Fibroblast of lung (primary cell): Measurements from ENCODE around the gene EXOC6B. TPM values are rescaled to one million over a fixed set of nuclear protein-coding genes. Genes with fewer than 3 reads are reported as not detected.

Experiments
- DNase-seq, 2 donors: peaks; one replicate each; pipeline versions ENCODE4 v3.0.0 to v3.0.0-alpha.2; 2010; ENCODE audit warnings: low read depth in 2 of 2
- H2AFZ ChIP-seq: 2 replicates; pipeline ENCODE4 v1.5.1; 2012; ENCODE audit warnings: low read length, control low read depth, inconsistent platforms
- H3K27ac ChIP-seq: 2 replicates; pipeline ENCODE4 v1.5.1; 2011; ENCODE audit warnings: low read length, control low read depth; ENCODE audit not compliant: insufficient read depth
- H3K27me3 ChIP-seq: 2 replicates; pipeline ENCODE4 v1.5.1; 2011; ENCODE audit warnings: mild to moderate bottlenecking, low read length; ENCODE audit not compliant: control insufficient read depth, insufficient read depth
- H3K36me3 ChIP-seq: 2 replicates; pipeline ENCODE4 v1.5.1; 2011; ENCODE audit warnings: low read length; ENCODE audit not compliant: control insufficient read depth, insufficient read depth
- H3K4me1 ChIP-seq: 2 replicates; pipeline ENCODE4 v1.5.1; 2011; ENCODE audit warnings: low read length; ENCODE audit not compliant: control insufficient read depth, insufficient read depth; ENCODE audit errors: extremely low read depth
- H3K4me2 ChIP-seq: 2 replicates; pipeline ENCODE4 v1.5.1; 2011; ENCODE audit warnings: low read length, control low read depth; ENCODE audit not compliant: insufficient read depth; ENCODE audit errors: extremely low read depth
- H3K4me3 ChIP-seq, 4 experiments: fragments of 200-600 bp in 1 of 4; sonication (generic) in 1 of 4; replicated peaks in 1 of 4; 2 replicates each; pipeline ENCODE4 v1.5.1; 2011 to 2016; ENCODE audit warnings: low read length in 4 of 4, low read depth in 3 of 4, mild to moderate bottlenecking in 3 of 4, control low read depth in 2 of 4, inconsistent platforms in 1 of 4, mixed read lengths in 1 of 4; ENCODE audit not compliant: insufficient read depth in 1 of 4; ENCODE audit errors: control extremely low read depth in 1 of 4
- H3K79me2 ChIP-seq: 2 replicates; pipeline ENCODE4 v1.5.1; 2012; ENCODE audit warnings: mild to moderate bottlenecking, low read length, inconsistent platforms; ENCODE audit not compliant: control insufficient read depth, insufficient read depth
- H3K9ac ChIP-seq: 2 replicates; pipeline ENCODE4 v1.5.1; 2011; ENCODE audit warnings: mild to moderate bottlenecking, low read length, control low read depth; ENCODE audit not compliant: insufficient read depth
- H3K9me3 ChIP-seq: 2 replicates; pipeline ENCODE4 v1.5.1; 2012; ENCODE audit warnings: low read depth, low read length; ENCODE audit not compliant: control insufficient read depth, insufficient read depth
- H4K20me1 ChIP-seq: 2 replicates; pipeline ENCODE4 v1.5.1; 2011; ENCODE audit warnings: low read length; ENCODE audit not compliant: control insufficient read depth, insufficient read depth; ENCODE audit errors: extremely low read depth
- CTCF ChIP-seq, 2 donors: IDR thresholded peaks in 1 of 2; conservative IDR thresholded peaks in 1 of 2; 1 replicate in 1 of 2; 2 replicates in 1 of 2; pipeline ENCODE4 v1.5.1; 2011 to 2012; ENCODE audit warnings: low read length in 2 of 2, control low read depth in 1 of 2, inconsistent platforms in 1 of 2, low read depth in 1 of 2, mild to moderate bottlenecking in 1 of 2
- EZH2 ChIP-seq: IDR thresholded peaks from 2 replicates; pipeline ENCODE4 v1.5.1; 2012; ENCODE audit warnings: low read length, control low read depth, mild to moderate bottlenecking; ENCODE audit errors: missing control alignments
- polyA plus RNA-seq, 2 donors: library from polyadenylated mRNA; depleted of rRNA in 1 of 2; stranded (reverse) in 1 of 2; unstranded in 1 of 2; fragments of >200 nt; gene quantifications; 2 replicates each; pipeline ENCODE4 v1.2.1, GENCODE V29; 2011 to 2012; ENCODE audit warnings: missing spikeins in 1 of 2
- total RNA-seq: library from RNA; depleted of rRNA; stranded (reverse); fragments of >200 nt; gene quantifications from 2 replicates; pipeline ENCODE4 v1.2.1, GENCODE V29; 2014

EXOC6B gene
- total and polyA plus RNA-seq, 2 donors (not counting 1 experiment from before 2014, with no cell fraction given): 26.3 to 36.5 TPM

- H3K79me2 ChIP-seq: no peaks in the 10 kb centered on the region
- no peaks in the 10 kb centered on the region for H3K36me3 ChIP-seq
- H3K4me1 ChIP-seq: peaks cover 5% of the 10 kb centered on the region
- no peak overlapping the region for H3K4me3 ChIP-seq
- H3K9ac ChIP-seq: no peak overlapping the region
- no peak overlapping the region for H3K27ac ChIP-seq
- H4K20me1 ChIP-seq: no peaks in the 10 kb centered on the region
- no peaks in the 10 kb centered on the region for H3K27me3 ChIP-seq
- no peak overlapping the region for H2AFZ ChIP-seq
- DNase-seq: peak in 1 of 2 donors; percentile 80
- no peak overlapping the region for H3K4me2 ChIP-seq
- no peaks in the 10 kb centered on the region for H3K9me3 ChIP-seq
- TF ChIP-seq EZH2: no peak
- TF ChIP-seq CTCF (conservative IDR thresholded peaks at IDR 0.05 in 1 of 2, IDR thresholded peaks at IDR 0.05 in 1 of 2; ENCODE audit: low read depth in 1 of 2, low read length in 2 of 2): no peak
Measured at GRCh38 chr2:72210470-72210869, 615.4 kb downstream of the EXOC6B start.

GRCh38 chr2:72208225-72208624 lies 617.6 kb downstream of the EXOC6B start:
- Histone ChIP-seq H3K9me3 (no peaks in the 10 kb centered on the region), H3K27ac (no peak overlapping the region), H3K4me1 (peaks cover 2% of the 10 kb centered on the region)

GRCh38 chr2:72207334-72207733 lies 618.5 kb downstream of the EXOC6B start:
- H2AFZ ChIP-seq: no peak overlapping the region
- no peak overlapping the region for H3K4me3 ChIP-seq
- no peaks in the 10 kb centered on the region for H3K36me3 ChIP-seq
- H3K79me2 ChIP-seq: no peaks in the 10 kb centered on the region
- no peaks in the 10 kb centered on the region for H4K20me1 ChIP-seq
- H3K9ac ChIP-seq: no peak overlapping the region
- no peak for DNase-seq
- no peak overlapping the region for H3K27ac ChIP-seq
- H3K9me3 ChIP-seq: no peaks in the 10 kb centered on the region
- H3K27me3 ChIP-seq: no peaks in the 10 kb centered on the region
- H3K4me1 ChIP-seq: peaks cover 2% of the 10 kb centered on the region
- TF ChIP-seq EZH2 (no peak), CTCF (conservative IDR thresholded peaks at IDR 0.05 in 1 of 2, IDR thresholded peaks at IDR 0.05 in 1 of 2; ENCODE audit: low read depth in 1 of 2, low read length in 2 of 2) (no peak)
- H3K4me2 ChIP-seq: no peak overlapping the region

More at GRCh38 chr2:72208225-72208624, 617.6 kb downstream of the EXOC6B start:
- no peaks in the 10 kb centered on the region for H4K20me1 ChIP-seq
- no peak overlapping the region for H3K9ac ChIP-seq
- no peak overlapping the region for H3K4me2 ChIP-seq
- no peak for DNase-seq
- H3K36me3 ChIP-seq: no peaks in the 10 kb centered on the region
- H2AFZ ChIP-seq: no peak overlapping the region
- H3K4me3 ChIP-seq: no peak overlapping the region
- no peaks in the 10 kb centered on the region for H3K79me2 ChIP-seq
- TF ChIP-seq CTCF (conservative IDR thresholded peaks at IDR 0.05 in 1 of 2, IDR thresholded peaks at IDR 0.05 in 1 of 2; ENCODE audit: low read depth in 1 of 2, low read length in 2 of 2) (no peak), EZH2 (no peak)
- no peaks in the 10 kb centered on the region for H3K27me3 ChIP-seq
